B cell (primary cell): ENCODE data around the gene C14orf39.

Source experiments
- EZH2 ChIP-seq: IDR thresholded peaks from 2 replicates; pipeline ENCODE4 v1.6.1; 2012; ENCODE audit warnings: borderline replicate concordance, low read depth, mild to moderate bottlenecking, moderate library complexity, low read length; ENCODE audit not compliant: insufficient read depth, poor library complexity, severe bottlenecking
- TF ChIP-seq, protein P1 (sequence below): fragments of 200-600 bp; IDR thresholded peaks from one replicate; pipeline ENCODE4 v1.8.0; 2022; ENCODE audit warnings: antibody characterized with exemption, mild to moderate bottlenecking

DNA sequence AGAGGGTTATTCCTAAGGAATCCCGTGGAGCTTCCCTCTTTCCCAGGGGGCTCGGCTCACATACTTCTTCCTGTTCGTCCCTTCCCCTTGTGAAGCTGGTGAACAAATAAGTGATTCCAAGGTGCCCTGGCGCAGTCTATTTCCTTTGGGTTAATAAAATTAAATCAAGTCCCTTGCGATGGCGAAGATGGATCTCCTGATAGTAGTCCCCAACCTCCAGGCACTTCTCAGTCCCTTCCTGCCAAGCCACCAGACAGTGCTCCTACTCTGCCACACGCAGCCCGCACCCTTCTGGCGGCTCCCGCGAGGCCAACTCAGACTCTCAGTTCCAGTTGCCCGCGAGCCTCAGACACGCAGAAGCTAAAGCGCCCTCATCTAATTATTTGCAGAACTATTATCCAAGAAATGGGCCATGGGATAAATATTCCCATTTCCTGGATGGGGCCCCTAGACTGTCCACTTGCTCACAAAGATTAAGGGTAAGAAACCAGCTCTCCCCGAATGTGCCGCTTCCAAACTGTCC lies 20.7 kb upstream of the C14orf39 start:
- TF ChIP-seq, protein P1, sequence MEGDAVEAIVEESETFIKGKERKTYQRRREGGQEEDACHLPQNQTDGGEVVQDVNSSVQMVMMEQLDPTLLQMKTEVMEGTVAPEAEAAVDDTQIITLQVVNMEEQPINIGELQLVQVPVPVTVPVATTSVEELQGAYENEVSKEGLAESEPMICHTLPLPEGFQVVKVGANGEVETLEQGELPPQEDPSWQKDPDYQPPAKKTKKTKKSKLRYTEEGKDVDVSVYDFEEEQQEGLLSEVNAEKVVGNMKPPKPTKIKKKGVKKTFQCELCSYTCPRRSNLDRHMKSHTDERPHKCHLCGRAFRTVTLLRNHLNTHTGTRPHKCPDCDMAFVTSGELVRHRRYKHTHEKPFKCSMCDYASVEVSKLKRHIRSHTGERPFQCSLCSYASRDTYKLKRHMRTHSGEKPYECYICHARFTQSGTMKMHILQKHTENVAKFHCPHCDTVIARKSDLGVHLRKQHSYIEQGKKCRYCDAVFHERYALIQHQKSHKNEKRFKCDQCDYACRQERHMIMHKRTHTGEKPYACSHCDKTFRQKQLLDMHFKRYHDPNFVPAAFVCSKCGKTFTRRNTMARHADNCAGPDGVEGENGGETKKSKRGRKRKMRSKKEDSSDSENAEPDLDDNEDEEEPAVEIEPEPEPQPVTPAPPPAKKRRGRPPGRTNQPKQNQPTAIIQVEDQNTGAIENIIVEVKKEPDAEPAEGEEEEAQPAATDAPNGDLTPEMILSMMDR: no peak
- no peak for TF ChIP-seq EZH2
